H1 (cell line): Measurements from ENCODE around the gene ADAMTS14. TPM values are rescaled to one million over a fixed set of nuclear protein-coding genes. Genes with fewer than 3 reads are reported as not detected.

Experiments used
- CEBPB ChIP-seq: IDR thresholded peaks from 2 replicates; pipeline ENCODE4 v1.6.1; 2012; ENCODE audit warnings: low read depth, low read length
- HDAC6 ChIP-seq: IDR thresholded peaks from one replicate; pipeline ENCODE4 v1.7.1; 2012; ENCODE audit warnings: low read depth, mild to moderate bottlenecking, inconsistent platforms, low read length, moderate library complexity
- SRF ChIP-seq: IDR thresholded peaks from 2 replicates; pipeline ENCODE4 v1.6.1; 2011; ENCODE audit warnings: mild to moderate bottlenecking, low read depth, low read length, moderate library complexity
- TCF12 ChIP-seq: IDR thresholded peaks from 2 replicates; pipeline ENCODE4 v1.6.1; 2011; ENCODE audit warnings: low read depth, mild to moderate bottlenecking, low read length
- polyA plus RNA-seq, 7 experiments: library from polyadenylated mRNA; depleted of rRNA in 3 of 7; stranded (reverse) in 5 of 7; unstranded in 2 of 7; fragments of >200 nt in 5 of 7; fragments of 200-250 nt in 2 of 7; gene quantifications; 1 replicate in 5 of 7; 2 replicates in 1 of 7; 4 replicates in 1 of 7; pipeline versions ENCODE4 v1.2.1 to v1.2.3, GENCODE V29; 2011 to 2013; ENCODE audit warnings: missing spikeins in 2 of 7, mixed read lengths in 2 of 7
- total RNA-seq: library from RNA; stranded (reverse); fragmentation: NEBNext Ultra II Directional; extraction: Animal tissue kit (Norgen Biotek cat#: 25700); gene quantifications from 2 replicates; pipeline ENCODE4 v1.2.1, GENCODE V29; 2021
- TF ChIP-seq, protein P1 (sequence below): IDR thresholded peaks from 2 replicates; pipeline ENCODE4 v1.6.1; 2012; ENCODE audit warnings: inconsistent platforms

Gene ADAMTS14
- total and polyA plus RNA-seq, 2 of the 8 experiments (the other 6 are each of a cell fraction or from before 2014, with no cell fraction given), result 2.0 to 2.3 TPM

DNA sequence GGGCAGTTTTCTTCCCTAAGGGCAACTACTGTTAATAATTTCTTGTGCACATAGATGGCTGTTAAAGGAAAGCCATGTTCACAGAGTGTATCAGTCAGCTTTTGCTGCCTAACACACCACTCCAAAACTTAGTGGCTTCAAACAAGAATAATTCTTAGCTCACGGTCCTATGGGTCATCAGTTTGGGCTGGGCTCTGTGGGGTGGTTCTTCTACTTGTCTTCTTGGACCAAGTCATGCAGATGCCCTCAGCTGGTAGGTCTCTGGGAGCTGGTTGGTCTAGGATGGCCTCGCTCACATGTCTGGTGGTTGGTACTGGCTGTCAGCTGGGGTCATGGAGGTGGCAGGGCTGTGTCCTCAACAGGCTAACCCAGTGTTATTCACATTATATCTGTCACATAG is 73.2 kb downstream of the ADAMTS14 start (continued):
- TF ChIP-seq HDAC6 (no peak), TCF12 (no peak), SRF (no peak), CEBPB (no peak)
- TF ChIP-seq, protein P1, sequence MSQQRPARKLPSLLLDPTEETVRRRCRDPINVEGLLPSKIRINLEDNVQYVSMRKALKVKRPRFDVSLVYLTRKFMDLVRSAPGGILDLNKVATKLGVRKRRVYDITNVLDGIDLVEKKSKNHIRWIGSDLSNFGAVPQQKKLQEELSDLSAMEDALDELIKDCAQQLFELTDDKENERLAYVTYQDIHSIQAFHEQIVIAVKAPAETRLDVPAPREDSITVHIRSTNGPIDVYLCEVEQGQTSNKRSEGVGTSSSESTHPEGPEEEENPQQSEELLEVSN, result no peak
